ENCODE measurements around the gene ACHE. TPM values are rescaled to one million over a fixed set of nuclear protein-coding genes. Genes with fewer than 3 reads are reported as not detected.

ACHE gene
- total and polyA plus RNA-seq, 8 donors, result 0.25 to 2.4 (median 0.43) TPM; not detected in 3

- H3K4me3 ChIP-seq, result no peak overlapping the region
- H3K36me3 ChIP-seq, result peaks cover 72 to 100% (median 93%) of the 10 kb centered on the region in 4 donors
- no peaks in the 10 kb centered on the region for H3K9me3 ChIP-seq
- peaks cover 11 to 50% (median 34%) of the 10 kb centered on the region in 4 donors for H3K4me1 ChIP-seq
- H3K27me3 ChIP-seq, result no peaks in the 10 kb centered on the region
- WGBS, 5 donors, result 90 to 94% (median 92%) methylated on average over 21 to 24 of the region's 24 CpGs
- no peak for DNase-seq
- TF ChIP-seq POLR2AphosphoS5 (IDR thresholded peaks at IDR 0.05) (no peak), POLR2A (IDR thresholded peaks at IDR 0.05) (no peak), CTCF (IDR thresholded peaks at IDR 0.05) (no peak), EP300 (IDR thresholded peaks at IDR 0.05) (no peak)
- intact Hi-C loops (cut with DNase I; ENCODE audit: low total_unique reads), result no loop called here
- H3K27ac ChIP-seq, result peak overlapping the region in 1 of 5 donors; percentile 19
These were observed 12.7 kb downstream of the ACHE start for GRCh38 chr7:100882785-100883526.

GRCh38 chr7:100882201-100882600 lies 13.5 kb downstream of the ACHE start:
- peaks cover 72 to 99% (median 93%) of the 10 kb centered on the region in 4 donors for H3K36me3 ChIP-seq
- intact Hi-C loops (cut with DNase I; ENCODE audit: low total_unique reads), result no loop called here
- 88 to 96% (median 94%) methylated on average over 7 to 9 of the region's 9 CpGs for WGBS, 5 donors

DNA sequence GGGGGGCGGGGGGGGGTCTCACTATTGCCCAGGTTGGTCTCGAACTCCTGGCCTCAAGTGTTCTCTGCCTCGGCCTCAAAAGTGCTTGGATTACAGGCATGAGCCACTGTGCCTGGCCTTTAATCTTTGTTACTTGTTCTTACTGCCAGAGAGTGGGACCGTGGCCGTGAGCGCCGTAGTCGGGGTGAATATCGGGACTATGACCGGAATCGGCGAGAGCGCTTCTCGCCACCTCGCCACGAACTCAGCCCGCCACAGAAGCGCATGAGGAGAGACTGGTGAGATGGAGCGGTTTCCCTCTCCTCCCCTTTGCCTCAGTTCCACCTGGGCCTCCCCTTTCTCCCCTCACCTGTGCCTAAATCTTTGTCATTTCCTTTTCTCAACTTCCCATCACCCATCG lies 14.6 kb downstream of the ACHE start:
- DNase-seq, result no peak

More at GRCh38 chr7:100882201-100882600, 13.5 kb downstream of the ACHE start:
- TF ChIP-seq POLR2A (IDR thresholded peaks at IDR 0.05), result no peak
- TF ChIP-seq EP300 (IDR thresholded peaks at IDR 0.05), result no peak
- TF ChIP-seq CTCF (IDR thresholded peaks at IDR 0.05), result no peak
- no peak for TF ChIP-seq POLR2AphosphoS5 (IDR thresholded peaks at IDR 0.05)
- H3K27ac ChIP-seq, result no peak overlapping the region
- H3K4me3 ChIP-seq, result no peak overlapping the region
- DNase-seq, result no peak
- no peaks in the 10 kb centered on the region for H3K9me3 ChIP-seq
- no peaks in the 10 kb centered on the region for H3K27me3 ChIP-seq
- peaks cover 10 to 50% (median 34%) of the 10 kb centered on the region in 4 donors for H3K4me1 ChIP-seq

DNA sequence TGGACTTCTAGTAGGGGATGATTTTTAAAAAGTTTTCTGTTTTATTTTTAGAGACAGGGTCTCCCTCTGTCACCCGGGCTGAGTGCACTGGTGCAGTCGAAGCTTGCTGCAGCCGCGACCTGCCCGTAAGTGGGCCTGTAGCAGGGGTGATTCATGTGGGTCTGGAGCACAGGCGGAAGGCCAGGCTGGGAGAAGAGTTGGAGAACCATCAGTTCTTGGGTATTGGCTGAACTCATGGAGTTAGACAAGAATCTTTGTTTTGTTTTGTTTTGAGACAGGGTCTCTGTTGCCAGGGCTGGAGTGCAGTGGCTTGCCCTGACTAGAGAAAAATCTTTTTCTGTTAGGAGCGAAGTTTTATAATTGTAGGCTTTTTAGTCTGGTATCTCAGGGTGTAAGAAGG lies 15.0 kb downstream of the ACHE start:
- no peaks in the 10 kb centered on the region for H3K9me3 ChIP-seq
- peaks cover 56 to 91% (median 85%) of the 10 kb centered on the region in 4 donors for H3K36me3 ChIP-seq
- H3K4me3 ChIP-seq, result no peak overlapping the region
- 79 to 92% (median 91%) methylated on average over 7 of the region's 7 CpGs for WGBS, 5 donors
- H3K27me3 ChIP-seq, result no peaks in the 10 kb centered on the region
- TF ChIP-seq CTCF (IDR thresholded peaks at IDR 0.05) (no peak), EP300 (IDR thresholded peaks at IDR 0.05) (no peak), POLR2AphosphoS5 (IDR thresholded peaks at IDR 0.05) (no peak), POLR2A (IDR thresholded peaks at IDR 0.05) (no peak)
- intact Hi-C loops (cut with DNase I; ENCODE audit: low total_unique reads), result no loop called here
- H3K4me1 ChIP-seq, result peaks cover 24 to 57% (median 45%) of the 10 kb centered on the region in 4 donors
- H3K27ac ChIP-seq, result no peak overlapping the region
- no peak for DNase-seq

More for the DNA sequence above, 14.6 kb downstream of the ACHE start:
- no peak overlapping the region for H3K27ac ChIP-seq
- peaks cover 61 to 96% (median 90%) of the 10 kb centered on the region in 4 donors for H3K36me3 ChIP-seq
- H3K9me3 ChIP-seq, result no peaks in the 10 kb centered on the region
- peaks cover 19 to 52% (median 40%) of the 10 kb centered on the region in 4 donors for H3K4me1 ChIP-seq
- intact Hi-C loops (cut with DNase I; ENCODE audit: low total_unique reads), result no loop called here
- 92 to 96% (median 96%) methylated on average over 20 of the region's 20 CpGs for WGBS, 5 donors
- H3K4me3 ChIP-seq, result no peak overlapping the region
- no peaks in the 10 kb centered on the region for H3K27me3 ChIP-seq
- TF ChIP-seq POLR2A (IDR thresholded peaks at IDR 0.05) (no peak), EP300 (IDR thresholded peaks at IDR 0.05) (no peak), CTCF (IDR thresholded peaks at IDR 0.05) (no peak), POLR2AphosphoS5 (IDR thresholded peaks at IDR 0.05) (no peak)
